ENCODE data around the gene SLC8A1. TPM values are rescaled to one million over a fixed set of nuclear protein-coding genes. Genes with fewer than 3 reads are reported as not detected.

Gene SLC8A1
- total RNA-seq, 4 donors from 2014 or later = 1.3 to 3.8 (median 2.4) TPM

GRCh38 chr2:40286721-40287120 is 165.2 kb downstream of the SLC8A1 start:
- ATAC-seq = no peak
- Histone ChIP-seq H3K9me3 (no peaks in the 10 kb centered on the region), H3K4me1 (peaks cover 9 to 23% of the 10 kb centered on the region in 2 donors)

GRCh38 chr2:40285391-40285790 is 166.5 kb downstream of the SLC8A1 start:
- Histone ChIP-seq H3K36me3 (no peaks in the 10 kb centered on the region), H3K4me1 (peaks cover 20 to 34% of the 10 kb centered on the region in 2 donors), H3K9me3 (no peaks in the 10 kb centered on the region), H3K4me3 (no peak overlapping the region), H3K27ac (no peak overlapping the region), H3K27me3 (no peaks in the 10 kb centered on the region)
- no peak for TF ChIP-seq POLR2A (IDR thresholded peaks at IDR 0.05)
- no peak for TF ChIP-seq CTCF (IDR thresholded peaks at IDR 0.05 in 4 of 5, conservative IDR thresholded peaks at IDR 0.05 in 1 of 5)
- intact Hi-C loops (cut with DNase I; ENCODE audit: low total_unique reads) (no loop called here), in situ Hi-C loops (cut with MboI; ENCODE audit: low sequenced_read_pairs in 4 of 4) (no loop called here)
- ATAC-seq (no peak), DNase-seq (no peak)

More at GRCh38 chr2:40286721-40287120, 165.2 kb downstream of the SLC8A1 start:
- Histone ChIP-seq H3K27ac (no peak overlapping the region), H3K27me3 (no peaks in the 10 kb centered on the region), H3K4me3 (no peak overlapping the region), H3K36me3 (no peaks in the 10 kb centered on the region)
- no peak for DNase-seq
- intact Hi-C loops (cut with DNase I; ENCODE audit: low total_unique reads) (no loop called here), in situ Hi-C loops (cut with MboI; ENCODE audit: low sequenced_read_pairs in 4 of 4) (no loop called here)
- TF ChIP-seq POLR2A (IDR thresholded peaks at IDR 0.05) (no peak), CTCF (IDR thresholded peaks at IDR 0.05 in 4 of 5, conservative IDR thresholded peaks at IDR 0.05 in 1 of 5) (no peak)

GRCh38 chr2:40284797-40285196 is 167.1 kb downstream of the SLC8A1 start:
- no peaks in the 10 kb centered on the region for H3K27me3 ChIP-seq
- in situ Hi-C loops (cut with MboI; ENCODE audit: low sequenced_read_pairs in 4 of 4) (no loop called here), intact Hi-C loops (cut with DNase I; ENCODE audit: low total_unique reads) (no loop called here)
- DNase-seq (no peak), ATAC-seq (no peak)
- no peak overlapping the region for H3K4me3 ChIP-seq
- H3K27ac ChIP-seq = no peak overlapping the region
- no peaks in the 10 kb centered on the region for H3K9me3 ChIP-seq
- H3K4me1 ChIP-seq = peaks cover 20 to 34% of the 10 kb centered on the region in 2 donors
- H3K36me3 ChIP-seq = no peaks in the 10 kb centered on the region
- TF ChIP-seq CTCF (IDR thresholded peaks at IDR 0.05 in 4 of 5, conservative IDR thresholded peaks at IDR 0.05 in 1 of 5) (no peak), POLR2A (IDR thresholded peaks at IDR 0.05) (no peak)

GRCh38 chr2:40283111-40283909 is 168.6 kb downstream of the SLC8A1 start:
- H3K4me3 ChIP-seq = peak overlapping the region in 1 of 4 donors; percentile 46
- no peak for ATAC-seq
- no peak overlapping the region for H3K27ac ChIP-seq
- DNase-seq = no peak
- intact Hi-C loops (cut with DNase I; ENCODE audit: low total_unique reads) = no loop called here
- H3K36me3 ChIP-seq = no peaks in the 10 kb centered on the region
- in situ Hi-C loops (cut with MboI; ENCODE audit: low sequenced_read_pairs in 4 of 4) = no loop called here
- no peaks in the 10 kb centered on the region for H3K27me3 ChIP-seq
- no peak for TF ChIP-seq CTCF (IDR thresholded peaks at IDR 0.05 in 4 of 5, conservative IDR thresholded peaks at IDR 0.05 in 1 of 5)
- H3K9me3 ChIP-seq = no peaks in the 10 kb centered on the region
- peaks cover 27 to 34% of the 10 kb centered on the region in 2 donors for H3K4me1 ChIP-seq
